HepG2 (cell line): ENCODE measurements around the gene EFHC2.

ENCODE experiments used
- ARHGAP35 ChIP-seq: sonication (generic); formaldehyde crosslinking; IDR thresholded peaks from 2 replicates; pipeline ENCODE4 v1.9.0; 2022; ENCODE audit warnings: mild to moderate bottlenecking, inconsistent platforms, moderate library complexity, missing genetic modification reagents, borderline replicate concordance
- BCL6 ChIP-seq: IDR thresholded peaks from 2 replicates; pipeline ENCODE4 v1.6.1; 2016; ENCODE audit warnings: missing genetic modification reagents, missing compliant biosample characterization
- CBX5 ChIP-seq: sonication (generic); formaldehyde crosslinking; IDR thresholded peaks from 2 replicates; pipeline ENCODE4 v1.4.0; 2020; ENCODE audit warnings: missing genetic modification reagents, borderline replicate concordance
- CEBPB ChIP-seq: IDR thresholded peaks from 2 replicates; pipeline ENCODE4 v1.6.1; 2011; ENCODE audit warnings: low read depth, low read length, improper control_type of control experiment, borderline replicate concordance
- CTCF ChIP-seq: sonication (generic); formaldehyde crosslinking; IDR thresholded peaks from 2 replicates; pipeline ENCODE4 v1.5.0; 2020; ENCODE audit warnings: mild to moderate bottlenecking, missing genetic modification reagents, moderate library complexity
- HDAC2 ChIP-seq: sonication (generic); formaldehyde crosslinking; IDR thresholded peaks from 2 replicates; pipeline ENCODE4 v1.4.0; 2020; ENCODE audit warnings: missing genetic modification reagents
- HIC2 ChIP-seq: sonication (generic); formaldehyde crosslinking; IDR thresholded peaks from 2 replicates; pipeline ENCODE4 v1.9.0; 2022; ENCODE audit warnings: low read depth, missing genetic modification reagents
- IKZF4 ChIP-seq: sonication (generic); formaldehyde crosslinking; IDR thresholded peaks from 2 replicates; pipeline ENCODE4 v1.5.1; 2020; ENCODE audit warnings: borderline replicate concordance, mild to moderate bottlenecking, low read depth, missing genetic modification reagents; ENCODE audit errors: not compliant biosample characterization
- MTA3 ChIP-seq: sonication (generic); formaldehyde crosslinking; IDR thresholded peaks from 2 replicates; pipeline ENCODE4 v1.4.0; 2020; ENCODE audit warnings: missing genetic modification reagents
- PHF21A ChIP-seq: sonication (generic); formaldehyde crosslinking; IDR thresholded peaks from 2 replicates; pipeline ENCODE4 v1.5.0; 2020; ENCODE audit warnings: mild to moderate bottlenecking, missing genetic modification reagents
- POLR2A ChIP-seq, 2 experiments: IDR thresholded peaks; 2 replicates each; pipeline ENCODE4 v1.6.1; 2011; ENCODE audit warnings: low read depth in 2 of 2, low read length in 2 of 2, mild to moderate bottlenecking in 1 of 2, moderate library complexity in 1 of 2; ENCODE audit not compliant: insufficient read depth in 1 of 2
- POLR2AphosphoS5 ChIP-seq: IDR thresholded peaks from 2 replicates; pipeline ENCODE4 v1.6.1; 2012; ENCODE audit warnings: low read depth, low read length
- ZBTB25 ChIP-seq: IDR thresholded peaks from 2 replicates; pipeline ENCODE4 v1.6.1; 2018; ENCODE audit warnings: missing genetic modification reagents
- ZNF367 ChIP-seq: sonication (generic); formaldehyde crosslinking; IDR thresholded peaks from 2 replicates; pipeline ENCODE4 v1.4.0; 2020; ENCODE audit warnings: missing genetic modification reagents, borderline replicate concordance

- TF ChIP-seq CEBPB = no peak
- TF ChIP-seq BCL6 (CRISPR knock-in tag) = no peak
- no peak for TF ChIP-seq POLR2A (IDR thresholded peaks at IDR 0.05; ENCODE audit: insufficient read depth in 1 of 2, low read depth in 2 of 2, low read length in 2 of 2)
- no peak for TF ChIP-seq POLR2AphosphoS5
- no peak for TF ChIP-seq IKZF4
- TF ChIP-seq ARHGAP35 = no peak
- no peak for TF ChIP-seq CTCF (CRISPR knock-in tag)
- TF ChIP-seq ZBTB25 (CRISPR knock-in tag) = no peak
- no peak for TF ChIP-seq HIC2 (CRISPR knock-in tag)
- no peak for TF ChIP-seq MTA3 (CRISPR knock-in tag)
- no peak for TF ChIP-seq HDAC2
- no peak for TF ChIP-seq CBX5
- TF ChIP-seq PHF21A (CRISPR knock-in tag) = no peak
- TF ChIP-seq ZNF367 (CRISPR knock-in tag) = no peak
These were observed 154.4 kb downstream of the EFHC2 start for GRCh38 chrX:44189116-44189515.
